ENCODE measurements around the gene SLC30A9.

- no peak for TF ChIP-seq CTCF (optimal IDR thresholded peaks at IDR 0.05 in 1 of 3, IDR thresholded peaks at IDR 0.05 in 1 of 3, conservative IDR thresholded peaks at IDR 0.05 in 1 of 3; ENCODE audit: extremely low read depth in 1 of 3, insufficient read depth in 2 of 3, low read length in 3 of 3)
- no peak for TF ChIP-seq EZH2 (IDR thresholded peaks at IDR 0.05; ENCODE audit: low read length)
Observed at GRCh38 chr4:42015438-42015837, 25.1 kb downstream of the SLC30A9 start.

Data from keratinocyte (primary cell).